ENCODE data around the gene ALKBH2.

Gene ALKBH2

GRCh38 chr12:109124878-109125648 lies 31.8 kb upstream of the ALKBH2 start:
- H3K9me3 ChIP-seq (ENCODE audit: low read length): no peaks in the 10 kb centered on the region
- H3K27me3 ChIP-seq (ENCODE audit: insufficient read depth, low read length): no peaks in the 10 kb centered on the region
- H2AFZ ChIP-seq (ENCODE audit: low read depth, low read length): no peak overlapping the region
- no peaks in the 10 kb centered on the region for H3K4me1 ChIP-seq (ENCODE audit: insufficient read depth, low read length)
- H3K4me3 ChIP-seq (ENCODE audit: low read length): no peak overlapping the region
- H3K36me3 ChIP-seq (ENCODE audit: insufficient read depth, low read length): no peaks in the 10 kb centered on the region

GRCh38 chr12:109121346-109121880 lies 28.1 kb upstream of the ALKBH2 start:
- Histone ChIP-seq H3K9me3 (ENCODE audit: low read length) (no peaks in the 10 kb centered on the region), H3K4me1 (ENCODE audit: insufficient read depth, low read length) (no peaks in the 10 kb centered on the region), H3K4me3 (ENCODE audit: low read length) (no peak overlapping the region), H3K36me3 (ENCODE audit: insufficient read depth, low read length) (no peaks in the 10 kb centered on the region), H3K27me3 (ENCODE audit: insufficient read depth, low read length) (no peaks in the 10 kb centered on the region), H2AFZ (ENCODE audit: low read depth, low read length) (no peak overlapping the region)

- Histone ChIP-seq H3K4me3 (ENCODE audit: low read length) (no peak overlapping the region), H3K27me3 (ENCODE audit: insufficient read depth, low read length) (no peaks in the 10 kb centered on the region), H3K9me3 (ENCODE audit: low read length) (no peaks in the 10 kb centered on the region), H3K36me3 (ENCODE audit: insufficient read depth, low read length) (no peaks in the 10 kb centered on the region), H3K4me1 (ENCODE audit: insufficient read depth, low read length) (peaks cover 5% of the 10 kb centered on the region), H2AFZ (ENCODE audit: low read depth, low read length) (no peak overlapping the region)
Measured at GRCh38 chr12:109120557-109120956, 27.3 kb upstream of the ALKBH2 start.

- Histone ChIP-seq H3K4me1 (ENCODE audit: insufficient read depth, low read length) (peaks cover 8% of the 10 kb centered on the region), H3K4me3 (ENCODE audit: low read length) (no peak overlapping the region), H3K27me3 (ENCODE audit: insufficient read depth, low read length) (no peaks in the 10 kb centered on the region), H3K36me3 (ENCODE audit: insufficient read depth, low read length) (no peaks in the 10 kb centered on the region), H2AFZ (ENCODE audit: low read depth, low read length) (no peak overlapping the region), H3K9me3 (ENCODE audit: low read length) (no peaks in the 10 kb centered on the region)
Measured at GRCh38 chr12:109120095-109120494, 26.8 kb upstream of the ALKBH2 start.

GRCh38 chr12:109116611-109116949 lies 23.3 kb upstream of the ALKBH2 start:
- H3K9me3 ChIP-seq (ENCODE audit: low read length): no peaks in the 10 kb centered on the region
- peaks cover 10% of the 10 kb centered on the region for H3K4me1 ChIP-seq (ENCODE audit: insufficient read depth, low read length)
- H3K27me3 ChIP-seq (ENCODE audit: insufficient read depth, low read length): no peaks in the 10 kb centered on the region
- no peak overlapping the region for H3K4me3 ChIP-seq (ENCODE audit: low read length)
- H2AFZ ChIP-seq (ENCODE audit: low read depth, low read length): no peak overlapping the region
- no peaks in the 10 kb centered on the region for H3K36me3 ChIP-seq (ENCODE audit: insufficient read depth, low read length)

GRCh38 chr12:109115758-109116610 lies 22.7 kb upstream of the ALKBH2 start, which contains the start of gene ACACB:
TSS of gene ACACB (plus strand) at chr12:109116587. CDS start at chr12:109139406, 22,819 bp downstream.
- no peak within 1 kb of the TSS for H2AFZ ChIP-seq (ENCODE audit: low read depth, low read length)

GRCh38 chr12:109115404-109115757 lies 22.1 kb upstream of the ALKBH2 start:
- Histone ChIP-seq H2AFZ (ENCODE audit: low read depth, low read length) (no peak overlapping the region), H3K27me3 (ENCODE audit: insufficient read depth, low read length) (no peaks in the 10 kb centered on the region), H3K4me3 (ENCODE audit: low read length) (no peak overlapping the region), H3K9me3 (ENCODE audit: low read length) (no peaks in the 10 kb centered on the region), H3K36me3 (ENCODE audit: insufficient read depth, low read length) (peaks cover under 1% of the 10 kb centered on the region), H3K4me1 (ENCODE audit: insufficient read depth, low read length) (peaks cover 19% of the 10 kb centered on the region)

More at GRCh38 chr12:109115758-109116610, 22.7 kb upstream of the ALKBH2 start, which contains the start of gene ACACB:
- Histone ChIP-seq H3K9me3 (ENCODE audit: low read length) (no peaks in the 10 kb centered on the region), H3K36me3 (ENCODE audit: insufficient read depth, low read length) (no peaks in the 10 kb centered on the region), H3K4me1 (ENCODE audit: insufficient read depth, low read length) (peaks cover 13% of the 10 kb centered on the region), H3K27me3 (ENCODE audit: insufficient read depth, low read length) (no peaks in the 10 kb centered on the region), H3K4me3 (ENCODE audit: low read length) (no peak within 1 kb of the TSS)

- Histone ChIP-seq H3K36me3 (ENCODE audit: insufficient read depth, low read length) (peaks cover 8% of the 10 kb centered on the region), H3K4me1 (ENCODE audit: insufficient read depth, low read length) (peaks cover 27% of the 10 kb centered on the region), H3K4me3 (ENCODE audit: low read length) (no peak overlapping the region), H3K9me3 (ENCODE audit: low read length) (no peaks in the 10 kb centered on the region), H2AFZ (ENCODE audit: low read depth, low read length) (no peak overlapping the region), H3K27me3 (ENCODE audit: insufficient read depth, low read length) (no peaks in the 10 kb centered on the region)
Measured at GRCh38 chr12:109114644-109115043, 21.4 kb upstream of the ALKBH2 start.

- no peaks in the 10 kb centered on the region for H3K9me3 ChIP-seq (ENCODE audit: low read length)
- H3K27me3 ChIP-seq (ENCODE audit: insufficient read depth, low read length): no peaks in the 10 kb centered on the region
- peaks cover 13% of the 10 kb centered on the region for H3K36me3 ChIP-seq (ENCODE audit: insufficient read depth, low read length)
- no peak overlapping the region for H2AFZ ChIP-seq (ENCODE audit: low read depth, low read length)
- peaks cover 27% of the 10 kb centered on the region for H3K4me1 ChIP-seq (ENCODE audit: insufficient read depth, low read length)
- no peak overlapping the region for H3K4me3 ChIP-seq (ENCODE audit: low read length)
Measured at GRCh38 chr12:109113661-109114321, 20.5 kb upstream of the ALKBH2 start.

- peaks cover 27% of the 10 kb centered on the region for H3K4me1 ChIP-seq (ENCODE audit: insufficient read depth, low read length)
- H3K9me3 ChIP-seq (ENCODE audit: low read length): no peaks in the 10 kb centered on the region
- peaks cover 22% of the 10 kb centered on the region for H3K36me3 ChIP-seq (ENCODE audit: insufficient read depth, low read length)
- no peak overlapping the region for H3K4me3 ChIP-seq (ENCODE audit: low read length)
- H3K27me3 ChIP-seq (ENCODE audit: insufficient read depth, low read length): no peaks in the 10 kb centered on the region
- no peak overlapping the region for H2AFZ ChIP-seq (ENCODE audit: low read depth, low read length)
Measured at GRCh38 chr12:109112720-109113465, 19.6 kb upstream of the ALKBH2 start.

- Histone ChIP-seq H2AFZ (ENCODE audit: low read depth, low read length) (no peak overlapping the region), H3K36me3 (ENCODE audit: insufficient read depth, low read length) (peaks cover 32% of the 10 kb centered on the region), H3K4me1 (ENCODE audit: insufficient read depth, low read length) (peaks cover 26% of the 10 kb centered on the region), H3K27me3 (ENCODE audit: insufficient read depth, low read length) (no peaks in the 10 kb centered on the region), H3K4me3 (ENCODE audit: low read length) (no peak overlapping the region), H3K9me3 (ENCODE audit: low read length) (no peaks in the 10 kb centered on the region)
Measured at GRCh38 chr12:109110988-109111495, 17.8 kb upstream of the ALKBH2 start.

- no peaks in the 10 kb centered on the region for H3K27me3 ChIP-seq (ENCODE audit: insufficient read depth, low read length)
- H3K4me1 ChIP-seq (ENCODE audit: insufficient read depth, low read length): peaks cover 19% of the 10 kb centered on the region
- H3K36me3 ChIP-seq (ENCODE audit: insufficient read depth, low read length): peaks cover 42% of the 10 kb centered on the region
- H2AFZ ChIP-seq (ENCODE audit: low read depth, low read length): no peak overlapping the region
- no peaks in the 10 kb centered on the region for H3K9me3 ChIP-seq (ENCODE audit: low read length)
- no peak overlapping the region for H3K4me3 ChIP-seq (ENCODE audit: low read length)
Measured at GRCh38 chr12:109109746-109110350, 16.6 kb upstream of the ALKBH2 start.
